Gastrocnemius medialis (tissue), 4 donors: ENCODE data around the gene SORBS2.

ENCODE experiments used
- CTCF ChIP-seq, 5 experiments: fragments of 450-650 bp in 3 of 5; fragments of 200-600 bp in 2 of 5; sonication (generic) in 2 of 5; IDR thresholded peaks in 4 of 5; conservative IDR thresholded peaks in 1 of 5; 1 replicate in 4 of 5; 2 replicates in 1 of 5; pipeline ENCODE4 v1.5.1; 2016 to 2019; ENCODE audit warnings: antibody characterized with exemption in 5 of 5, mild to moderate bottlenecking in 3 of 5, moderate library complexity in 3 of 5
- POLR2A ChIP-seq, 2 donors: fragments of 450-650 bp; IDR thresholded peaks; one replicate each; pipeline ENCODE4 v1.6.1; 2017; ENCODE audit warnings: antibody characterized with exemption in 2 of 2, mild to moderate bottlenecking in 2 of 2, moderate library complexity in 2 of 2

- TF ChIP-seq CTCF (IDR thresholded peaks at IDR 0.05 in 4 of 5, conservative IDR thresholded peaks at IDR 0.05 in 1 of 5), result no peak
- no peak for TF ChIP-seq POLR2A (IDR thresholded peaks at IDR 0.05)
These were observed 15.0 kb downstream of the SORBS2 start for GRCh38 chr4:185797018-185797417.
